A673 (cell line): ENCODE data around the gene TEX10.

Source experiments
- EZH2 ChIP-seq: fragments of 200-600 bp; sonication (generic); IDR thresholded peaks from 2 replicates; pipeline ENCODE4 v1.6.1; 2017; ENCODE audit warnings: borderline replicate concordance, low read depth, mild to moderate bottlenecking, mixed read lengths, antibody characterized with exemption, low read length; ENCODE audit not compliant: poor library complexity, severe bottlenecking
- TF ChIP-seq, protein P1 (sequence below): fragments of 300-800, 200-600 bp; sonication (generic); conservative IDR thresholded peaks from 2 replicates; pipeline ENCODE4 v1.5.1; 2017; ENCODE audit warnings: low read depth, mild to moderate bottlenecking, antibody characterized with exemption, low read length, moderate library complexity, mixed read lengths

DNA sequence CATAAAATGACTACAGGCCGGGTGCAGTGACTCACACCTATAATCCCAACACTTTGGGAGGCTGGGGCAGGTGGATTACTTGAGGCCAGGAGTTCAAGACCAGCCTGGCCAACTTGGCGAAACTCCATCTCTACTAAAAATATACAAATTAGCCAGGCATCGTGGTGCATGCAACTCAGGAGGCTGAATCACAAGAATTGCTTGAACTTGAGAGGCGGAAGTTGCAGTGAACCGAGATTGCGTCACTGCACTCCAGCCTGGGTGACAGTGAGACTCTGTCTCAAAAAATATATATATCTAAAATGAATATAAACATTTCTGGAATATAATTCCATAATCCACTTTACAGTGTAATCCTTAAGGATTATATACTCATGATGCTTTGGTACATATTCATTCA is 66.5 kb downstream of the TEX10 start:
- TF ChIP-seq, protein P1, sequence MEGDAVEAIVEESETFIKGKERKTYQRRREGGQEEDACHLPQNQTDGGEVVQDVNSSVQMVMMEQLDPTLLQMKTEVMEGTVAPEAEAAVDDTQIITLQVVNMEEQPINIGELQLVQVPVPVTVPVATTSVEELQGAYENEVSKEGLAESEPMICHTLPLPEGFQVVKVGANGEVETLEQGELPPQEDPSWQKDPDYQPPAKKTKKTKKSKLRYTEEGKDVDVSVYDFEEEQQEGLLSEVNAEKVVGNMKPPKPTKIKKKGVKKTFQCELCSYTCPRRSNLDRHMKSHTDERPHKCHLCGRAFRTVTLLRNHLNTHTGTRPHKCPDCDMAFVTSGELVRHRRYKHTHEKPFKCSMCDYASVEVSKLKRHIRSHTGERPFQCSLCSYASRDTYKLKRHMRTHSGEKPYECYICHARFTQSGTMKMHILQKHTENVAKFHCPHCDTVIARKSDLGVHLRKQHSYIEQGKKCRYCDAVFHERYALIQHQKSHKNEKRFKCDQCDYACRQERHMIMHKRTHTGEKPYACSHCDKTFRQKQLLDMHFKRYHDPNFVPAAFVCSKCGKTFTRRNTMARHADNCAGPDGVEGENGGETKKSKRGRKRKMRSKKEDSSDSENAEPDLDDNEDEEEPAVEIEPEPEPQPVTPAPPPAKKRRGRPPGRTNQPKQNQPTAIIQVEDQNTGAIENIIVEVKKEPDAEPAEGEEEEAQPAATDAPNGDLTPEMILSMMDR: no peak
- no peak for TF ChIP-seq EZH2
